Measurements from ENCODE around the gene KRT86.

Gene KRT86

DNA sequence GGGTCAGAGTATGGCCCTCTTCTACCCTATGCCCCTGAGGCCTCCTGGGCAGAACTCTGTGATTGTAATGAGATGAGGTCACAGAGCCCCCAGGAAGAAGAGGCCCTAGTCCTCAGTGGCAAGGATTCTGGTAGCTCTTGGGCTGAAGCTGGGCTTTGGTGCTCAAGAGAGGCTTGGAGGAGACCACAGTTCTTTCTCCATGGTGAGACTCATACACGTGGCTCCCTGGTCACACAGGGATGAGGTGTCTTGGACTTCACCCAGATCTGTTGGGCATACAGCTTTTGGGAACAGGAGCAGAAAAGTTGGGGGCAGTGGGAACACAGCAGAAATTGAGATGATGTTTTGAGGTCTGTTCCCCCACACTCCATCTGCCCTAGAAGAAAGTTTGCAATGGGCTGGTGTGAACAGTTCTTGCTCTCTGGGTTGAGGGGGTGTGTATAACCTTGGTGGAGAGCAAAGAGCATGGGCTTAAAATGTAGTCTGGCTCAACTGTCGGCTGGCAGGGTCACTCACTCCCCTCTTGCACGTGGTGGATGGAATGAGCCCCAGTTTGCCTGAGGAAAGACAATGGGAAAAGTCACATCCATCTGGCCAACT is at the start of gene KRT86:
Gene KRT86 (plus strand): TSS at position 125 of the 600 bp plus-strand sequence. CDS start 27,272 bp downstream, outside the sequence.
- no peak for DNase-seq

DNA sequence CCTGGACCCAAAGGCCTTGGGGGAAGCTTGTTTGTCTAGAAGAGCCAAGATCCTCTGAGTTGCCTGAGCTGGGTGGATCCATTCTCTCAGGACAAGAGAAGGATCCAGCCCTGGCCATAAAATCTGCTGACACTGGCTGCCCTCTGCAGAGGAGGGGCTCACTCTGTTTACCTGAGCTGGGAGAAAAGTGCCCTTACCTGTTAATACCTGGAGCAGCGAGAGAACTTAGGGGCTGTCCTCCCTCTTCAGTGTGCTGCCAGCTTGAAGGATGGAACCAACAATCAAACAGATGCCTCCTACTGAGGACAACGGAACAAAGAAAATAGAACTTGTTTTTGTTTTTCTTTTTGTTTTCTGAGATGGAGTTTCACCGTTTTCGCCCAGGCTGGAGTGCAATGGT is 48.7 kb upstream of the KRT86 start:
- DNase-seq: no peak

DNA sequence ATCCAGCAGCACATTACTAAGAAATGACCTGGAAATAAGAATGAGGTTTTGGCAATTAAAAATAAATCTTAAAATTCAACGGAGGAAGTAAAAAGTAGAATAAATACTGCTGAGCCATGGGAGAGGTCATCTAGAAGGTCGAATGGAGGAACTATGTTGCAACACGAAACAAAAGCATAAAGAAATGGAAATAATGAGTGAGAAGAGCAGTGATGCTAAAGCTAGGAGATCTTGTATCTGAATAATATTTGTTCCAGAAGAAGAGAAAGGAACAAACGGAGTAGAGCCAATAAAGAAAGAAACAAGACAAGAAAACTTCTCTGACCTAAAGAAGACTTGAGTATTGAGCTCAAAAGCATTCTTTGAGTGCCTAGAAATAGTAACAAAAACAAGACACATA is 48.0 kb upstream of the KRT86 start:
- DNase-seq: no peak

DNA sequence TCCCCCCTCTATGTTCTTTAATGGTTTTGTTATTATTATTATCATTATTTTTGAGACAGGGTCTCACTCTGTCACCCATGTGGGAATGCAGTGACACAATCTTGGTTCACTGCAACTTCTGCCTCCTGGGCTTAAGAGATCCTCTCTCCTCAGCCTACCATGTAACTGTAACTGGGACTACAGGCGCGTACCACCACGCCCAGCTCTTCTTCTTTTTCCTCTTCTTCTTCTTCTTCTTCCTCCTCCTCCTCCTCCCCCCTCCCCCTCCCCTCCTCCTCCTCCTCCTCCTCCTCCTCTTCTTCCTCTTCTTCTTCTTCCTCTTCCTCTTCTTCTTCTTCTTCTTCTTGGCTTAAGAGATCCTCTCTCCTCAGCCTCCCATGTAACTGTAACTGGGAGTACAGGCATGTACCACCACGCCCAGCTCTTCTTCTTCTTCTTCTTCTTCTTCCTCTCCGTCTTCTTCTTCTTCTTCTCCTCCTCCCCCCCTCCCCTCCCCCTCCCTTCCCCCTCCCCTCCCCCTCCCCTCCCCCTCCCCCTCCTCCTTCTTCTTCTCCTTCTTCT is 46.8 kb upstream of the KRT86 start:
- DNase-seq: no peak

DNA sequence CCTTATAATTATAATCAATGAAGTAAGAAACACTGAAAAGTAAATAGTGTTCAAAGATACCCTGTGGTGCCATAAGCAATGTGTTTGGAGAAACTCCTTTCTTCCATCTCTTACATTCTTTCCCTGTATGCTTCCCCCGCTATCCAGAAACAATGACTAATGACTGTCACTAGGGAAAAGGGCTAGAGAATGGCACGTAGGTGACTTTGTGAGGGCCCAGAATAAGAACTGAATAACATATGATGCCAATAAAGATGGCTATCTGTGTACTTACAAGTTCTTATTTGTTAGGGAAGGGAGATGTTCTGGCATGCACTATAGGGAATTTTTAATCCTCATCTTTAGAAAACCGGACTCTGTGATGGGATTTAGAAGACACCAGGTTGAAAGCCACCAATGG is 46.1 kb upstream of the KRT86 start:
- DNase-seq: no peak

DNA sequence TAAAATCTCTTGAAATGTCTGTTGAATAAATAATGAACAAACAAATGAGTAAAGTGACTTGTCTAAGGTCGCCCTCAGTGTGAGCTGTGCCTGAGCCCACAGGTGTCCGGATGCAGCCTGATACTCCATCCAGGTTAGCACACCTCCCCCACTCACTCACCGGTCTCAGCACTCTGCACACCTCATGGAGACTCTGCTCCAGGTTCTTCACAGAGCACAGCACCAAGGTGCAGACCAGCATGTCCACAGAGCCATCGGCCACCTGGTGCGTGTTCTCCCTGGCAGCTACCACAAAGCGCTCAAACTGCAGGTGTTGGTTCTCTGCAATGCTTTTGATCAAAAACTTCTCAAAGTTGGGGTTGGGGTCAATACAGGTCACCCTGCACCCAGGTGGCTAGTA is 45.5 kb upstream of the KRT86 start:
- no peak for DNase-seq

DNA sequence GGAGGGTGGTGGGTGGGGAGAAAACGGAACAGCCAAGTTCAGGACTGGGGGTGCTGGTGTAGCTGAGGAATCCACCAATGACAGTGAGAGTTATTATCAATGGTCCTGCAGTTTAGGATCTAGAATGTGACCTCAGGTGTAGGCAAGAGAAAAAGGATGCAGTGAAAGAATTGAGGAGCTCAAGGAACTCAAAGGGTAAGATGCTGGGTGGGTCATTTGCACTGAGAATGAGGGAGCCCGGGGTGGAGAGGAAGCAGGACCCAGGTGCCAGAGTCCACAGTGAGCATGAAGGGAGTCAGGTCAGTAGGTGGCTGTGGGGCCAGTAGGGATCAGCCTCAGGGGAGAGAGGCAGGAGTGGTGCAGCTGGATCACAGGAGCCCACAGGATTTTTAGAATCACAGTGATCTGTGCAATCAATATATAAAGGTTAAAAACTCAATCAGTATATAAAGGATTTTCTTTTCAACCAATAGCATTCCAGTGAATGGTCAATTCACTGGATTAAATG is 44.6 kb upstream of the KRT86 start:
- no peak for DNase-seq

DNA sequence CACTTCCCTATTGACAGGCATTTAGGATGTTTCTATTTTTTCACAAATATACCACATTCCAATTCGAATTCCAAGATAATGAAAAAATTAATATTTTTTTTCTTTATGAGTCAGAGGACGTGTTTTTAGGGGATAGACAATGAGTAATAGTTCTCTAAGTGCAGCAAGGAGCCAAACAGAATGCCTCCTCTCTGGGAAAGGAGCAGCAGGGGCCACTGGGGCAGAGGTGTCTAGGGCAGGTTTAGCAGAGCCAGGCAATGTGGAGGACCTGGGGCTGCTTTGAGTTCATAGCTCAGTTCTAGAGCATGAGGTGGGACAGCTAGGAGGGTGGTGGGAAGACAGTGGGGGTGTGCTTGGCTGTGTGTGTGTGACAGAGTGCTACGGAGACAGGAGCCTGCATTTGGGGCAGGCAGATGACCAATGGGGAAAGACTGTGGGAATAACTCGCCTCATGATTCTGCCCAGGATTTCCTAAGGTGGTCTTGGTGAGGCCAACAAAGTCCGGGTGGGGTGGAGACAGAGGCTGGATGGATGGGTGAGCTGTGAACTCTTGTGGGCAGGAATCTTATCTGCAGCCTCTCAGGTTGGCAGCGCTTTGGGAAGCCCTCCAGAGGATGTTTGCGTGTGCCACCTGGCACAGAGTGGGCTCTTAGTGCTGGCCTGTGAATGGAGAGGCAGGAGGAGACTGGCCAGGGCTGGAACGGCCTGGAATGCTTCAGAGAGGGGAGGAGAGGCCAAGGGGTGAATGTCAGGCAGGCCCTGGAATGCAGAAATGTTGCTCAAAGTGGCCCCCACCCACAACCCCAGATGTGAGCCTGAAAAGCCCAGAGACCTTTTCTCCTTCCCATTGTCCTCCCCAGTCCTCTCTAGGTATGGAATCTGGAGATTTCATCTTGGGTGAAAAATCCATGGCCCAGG is 43.8 kb upstream of the KRT86 start:
- DNase-seq: peak; percentile 22 to 84

DNA sequence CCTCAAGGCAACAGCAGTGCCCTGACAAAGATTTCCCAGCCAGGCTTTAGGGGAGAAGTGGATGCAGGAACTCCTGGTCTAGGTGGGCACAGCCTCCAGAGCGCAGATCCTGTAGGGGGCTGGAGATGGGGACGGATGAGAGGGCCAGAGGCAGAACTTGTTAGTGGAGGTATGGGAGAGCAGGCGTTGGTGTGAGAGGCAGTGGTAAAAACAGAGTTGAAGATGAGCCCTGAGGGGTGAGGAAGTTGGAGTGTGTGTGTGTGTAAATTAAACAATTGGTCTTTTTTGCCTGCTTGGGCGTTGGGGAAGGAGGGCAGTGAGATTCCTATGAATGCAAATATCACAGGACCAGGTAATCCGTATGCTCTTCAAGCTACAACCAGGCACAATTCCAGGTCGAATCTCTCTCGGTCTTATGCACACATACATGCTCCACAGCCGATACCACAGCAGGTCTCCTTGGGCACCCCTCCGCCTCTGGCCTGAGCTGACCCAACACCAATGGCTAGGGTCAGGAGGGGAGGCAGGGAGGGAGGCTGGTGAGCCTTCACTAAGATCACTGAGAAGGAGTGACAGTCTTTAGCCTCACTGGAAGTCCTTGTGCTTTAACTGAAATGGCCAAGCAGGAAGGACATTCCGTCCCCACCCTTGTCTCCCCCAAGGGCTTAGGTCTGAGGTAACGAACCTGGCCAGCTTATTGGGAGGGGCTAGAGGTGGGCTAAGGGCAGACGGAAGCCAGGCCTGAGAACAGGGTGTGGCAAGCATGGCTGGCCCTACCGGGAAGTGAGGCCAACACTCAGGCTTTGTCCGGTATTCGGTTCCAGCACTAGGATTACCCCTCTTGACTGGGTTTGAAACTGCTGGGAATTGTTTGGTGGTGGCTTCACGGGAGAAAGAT is 42.9 kb upstream of the KRT86 start:
- no peak for DNase-seq

DNA sequence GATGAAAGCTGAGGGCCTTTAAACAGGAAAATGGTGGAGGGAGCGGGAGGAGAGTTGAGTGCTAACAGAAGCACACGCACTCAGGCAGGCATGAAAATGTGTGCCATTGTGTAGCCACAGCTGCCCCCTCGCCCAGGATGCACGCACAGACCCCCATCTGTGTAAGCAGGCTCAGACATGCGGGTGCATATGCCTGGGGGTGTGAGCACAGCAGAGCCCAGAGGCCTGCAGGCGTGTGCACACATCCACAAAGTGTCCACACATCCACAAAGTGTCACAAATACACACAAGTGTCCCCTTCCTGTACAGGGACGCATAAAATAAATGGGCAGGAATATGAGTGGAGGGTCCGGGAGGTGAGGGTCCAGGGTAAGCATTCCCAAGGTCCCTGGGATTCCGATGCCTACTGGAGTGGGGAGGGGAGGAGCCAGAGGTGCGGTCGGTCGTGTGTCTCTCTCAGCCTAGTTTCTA is 42.2 kb upstream of the KRT86 start:
- DNase-seq: no peak

DNA sequence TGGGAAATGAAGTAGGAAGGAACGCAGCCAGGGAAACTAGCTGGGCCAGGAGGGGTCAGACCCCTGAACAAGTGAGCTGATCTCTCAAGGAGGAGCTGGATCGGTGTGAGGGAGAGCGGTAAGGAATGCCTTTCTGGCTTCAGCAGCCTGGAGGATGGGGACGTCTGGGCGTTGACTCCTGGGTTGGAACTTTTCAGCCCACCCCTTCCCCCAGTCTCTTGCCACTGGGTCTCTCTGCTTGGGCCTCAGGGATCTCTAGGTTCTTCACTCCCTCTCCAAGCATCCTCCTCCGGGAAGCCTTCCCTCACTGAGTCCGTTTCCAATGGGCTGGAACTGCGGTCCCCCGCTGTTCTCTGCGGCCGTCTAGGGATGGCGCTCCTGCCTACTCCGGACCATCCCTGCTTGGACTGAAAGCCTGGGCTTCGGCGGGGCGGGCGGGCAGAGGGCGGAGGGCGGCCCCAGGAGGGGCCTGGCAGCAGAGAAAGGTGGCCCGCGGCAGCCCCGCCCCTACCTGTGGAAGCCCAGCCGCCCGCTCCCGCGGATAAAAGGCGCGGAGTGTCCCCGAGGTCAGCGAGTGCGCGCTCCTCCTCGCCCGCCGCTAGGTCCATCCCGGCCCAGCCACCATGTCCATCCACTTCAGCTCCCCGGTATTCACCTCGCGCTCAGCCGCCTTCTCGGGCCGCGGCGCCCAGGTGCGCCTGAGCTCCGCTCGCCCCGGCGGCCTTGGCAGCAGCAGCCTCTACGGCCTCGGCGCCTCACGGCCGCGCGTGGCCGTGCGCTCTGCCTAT is 41.6 kb upstream of the KRT86 start, which contains the start of gene KRT7:
Gene KRT7 (plus strand): TSS at position 570 of the 788 bp plus-strand sequence. CDS start 54 bp downstream, at position 624.
- DNase-seq: no peak

DNA sequence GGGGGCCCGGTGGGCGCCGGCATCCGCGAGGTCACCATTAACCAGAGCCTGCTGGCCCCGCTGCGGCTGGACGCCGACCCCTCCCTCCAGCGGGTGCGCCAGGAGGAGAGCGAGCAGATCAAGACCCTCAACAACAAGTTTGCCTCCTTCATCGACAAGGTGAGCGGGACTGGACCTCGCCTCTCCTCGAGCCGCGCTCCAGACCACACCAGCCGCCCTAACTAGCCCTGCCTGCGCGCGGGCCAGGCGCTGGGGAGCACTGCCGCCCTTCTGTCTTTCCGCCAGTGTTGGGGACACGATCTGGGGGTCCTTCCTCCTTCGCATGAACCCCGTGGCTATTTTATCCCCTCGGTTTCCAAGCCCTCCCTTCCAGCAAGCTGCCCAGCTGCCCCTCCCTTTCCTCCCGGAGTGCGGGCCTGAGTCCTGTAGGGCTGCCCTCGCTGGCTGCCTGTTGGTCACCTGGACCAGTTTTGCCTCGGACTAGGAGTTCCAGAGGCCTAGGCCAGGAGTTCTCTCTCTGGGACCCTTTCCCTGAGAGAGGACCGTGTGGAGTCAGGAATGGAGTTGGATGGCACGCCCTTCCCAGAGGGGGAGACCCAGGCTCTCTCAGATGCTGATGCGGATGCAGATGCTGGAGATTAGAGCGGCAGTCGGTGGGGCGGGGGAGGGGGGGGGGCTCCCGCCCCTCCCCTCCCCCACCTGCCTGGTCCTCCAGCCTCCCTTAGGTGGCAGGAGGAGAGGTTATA is 40.8 kb upstream of the KRT86 start:
- DNase-seq: no peak

DNA sequence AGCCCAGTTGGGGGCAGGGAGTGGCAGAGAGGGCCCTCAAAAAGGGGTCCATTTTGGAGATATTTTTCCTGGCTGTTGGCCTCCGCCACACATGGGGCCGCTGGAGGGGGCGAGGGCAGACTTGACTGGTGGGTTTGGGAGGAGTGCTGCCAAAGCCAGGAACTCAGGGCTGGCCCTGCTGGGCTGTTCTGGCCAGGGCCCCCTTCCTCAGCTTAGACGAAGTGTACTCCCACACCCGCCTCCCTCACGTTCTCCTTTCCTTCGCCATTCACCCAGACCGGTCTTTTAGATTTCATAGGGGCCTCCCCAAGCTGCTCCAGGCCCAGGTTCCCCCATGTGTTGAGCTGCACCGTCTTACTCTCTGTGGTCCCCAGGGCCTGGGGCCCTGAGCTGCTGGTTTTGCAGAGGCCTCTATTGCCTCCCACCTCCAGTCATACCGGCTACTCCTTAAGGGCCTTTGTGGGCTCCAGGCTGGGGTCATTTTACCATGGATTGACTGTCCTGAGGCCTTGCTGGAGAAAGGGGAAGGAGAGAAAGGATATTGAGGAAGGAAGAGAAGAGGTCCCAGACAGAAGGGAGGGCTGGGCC is 40.1 kb upstream of the KRT86 start:
- no peak for DNase-seq

DNA sequence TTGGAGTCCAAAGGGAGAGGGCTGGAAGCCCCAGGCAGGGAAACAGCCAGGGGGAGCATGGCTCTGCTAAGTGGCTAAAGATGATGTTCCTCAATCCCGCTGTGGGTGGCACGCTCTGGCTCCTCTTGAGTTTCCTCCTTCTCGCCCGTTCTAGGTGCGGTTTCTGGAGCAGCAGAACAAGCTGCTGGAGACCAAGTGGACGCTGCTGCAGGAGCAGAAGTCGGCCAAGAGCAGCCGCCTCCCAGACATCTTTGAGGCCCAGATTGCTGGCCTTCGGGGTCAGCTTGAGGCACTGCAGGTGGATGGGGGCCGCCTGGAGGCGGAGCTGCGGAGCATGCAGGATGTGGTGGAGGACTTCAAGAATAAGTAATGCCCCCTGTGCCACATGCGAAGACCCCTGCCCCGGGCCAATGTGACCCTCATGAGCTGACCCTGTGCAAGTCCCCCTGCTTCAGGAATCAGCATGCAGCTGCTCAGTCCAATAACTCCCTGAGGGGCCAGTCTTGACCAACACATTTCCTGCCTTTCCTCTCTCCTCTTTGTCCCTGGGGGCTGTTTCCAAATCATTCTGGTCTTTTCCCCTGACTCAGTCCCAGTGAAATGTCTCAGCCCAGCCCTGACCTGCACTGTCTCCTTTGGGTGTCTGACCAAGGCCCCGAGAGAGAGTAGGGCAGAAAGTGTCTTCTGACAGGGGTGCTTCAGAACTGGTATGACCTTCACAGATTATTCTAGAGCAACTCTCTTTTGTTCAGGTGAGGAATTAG is 39.3 kb upstream of the KRT86 start:
- DNase-seq: no peak

DNA sequence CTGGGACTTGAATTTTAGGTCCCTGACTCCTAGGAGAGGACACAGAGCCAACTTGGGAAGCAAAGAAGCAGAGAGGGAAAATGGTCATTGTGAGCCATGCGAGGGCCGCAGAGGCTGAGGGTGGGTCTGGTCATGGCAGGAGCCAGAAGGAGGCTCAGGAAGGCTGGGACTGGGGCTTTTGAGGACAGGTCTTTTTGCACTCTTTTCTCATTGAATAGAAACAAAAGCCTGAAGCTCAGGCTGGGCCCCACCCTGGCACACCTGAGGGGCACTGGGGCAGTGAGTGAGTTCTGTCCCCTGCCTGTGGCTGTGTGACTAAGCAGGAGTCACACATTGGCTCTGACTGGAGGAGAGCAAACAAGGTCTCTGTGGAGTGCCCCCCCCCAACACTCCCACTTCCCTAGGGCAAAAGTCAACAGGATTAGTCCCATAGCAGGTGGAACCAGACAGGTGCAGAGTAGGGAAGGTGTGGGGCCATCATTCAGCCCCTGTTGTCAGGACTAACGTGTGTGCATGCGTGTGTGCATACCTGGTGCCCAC is 38.6 kb upstream of the KRT86 start:
- no peak for DNase-seq

DNA sequence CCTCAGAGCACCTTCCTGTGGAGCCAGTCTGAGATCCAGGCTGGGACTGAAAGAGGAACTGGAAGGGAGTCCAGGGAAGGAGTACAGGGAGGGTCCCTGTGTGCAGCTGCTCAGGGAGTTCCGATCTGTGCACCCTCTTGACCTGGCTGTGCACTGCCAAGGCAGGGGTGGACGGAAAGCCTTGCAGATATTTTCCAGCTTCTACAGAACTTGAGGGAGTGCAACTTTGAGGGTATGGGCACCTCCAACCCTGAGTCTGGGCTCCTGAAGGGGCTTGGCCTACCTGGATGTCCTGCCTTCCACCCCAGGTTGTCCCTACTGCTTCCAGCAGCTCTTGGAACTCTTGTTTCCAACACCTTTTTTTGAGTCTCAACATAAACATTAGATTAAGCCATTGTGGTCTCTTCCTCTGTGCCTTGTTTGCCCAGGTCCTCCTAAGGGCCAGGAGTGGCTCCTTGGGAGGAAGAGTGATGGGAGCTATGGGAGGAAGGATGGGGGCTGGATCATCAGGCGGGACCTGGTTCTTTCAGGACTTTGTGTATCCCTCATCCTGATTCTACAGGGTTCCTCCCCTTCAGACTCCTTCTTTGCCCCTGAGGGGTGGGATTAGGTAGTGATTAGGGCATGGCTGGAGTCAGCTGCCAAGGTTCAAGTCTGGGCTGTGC is 37.9 kb upstream of the KRT86 start:
- DNase-seq: no peak

DNA sequence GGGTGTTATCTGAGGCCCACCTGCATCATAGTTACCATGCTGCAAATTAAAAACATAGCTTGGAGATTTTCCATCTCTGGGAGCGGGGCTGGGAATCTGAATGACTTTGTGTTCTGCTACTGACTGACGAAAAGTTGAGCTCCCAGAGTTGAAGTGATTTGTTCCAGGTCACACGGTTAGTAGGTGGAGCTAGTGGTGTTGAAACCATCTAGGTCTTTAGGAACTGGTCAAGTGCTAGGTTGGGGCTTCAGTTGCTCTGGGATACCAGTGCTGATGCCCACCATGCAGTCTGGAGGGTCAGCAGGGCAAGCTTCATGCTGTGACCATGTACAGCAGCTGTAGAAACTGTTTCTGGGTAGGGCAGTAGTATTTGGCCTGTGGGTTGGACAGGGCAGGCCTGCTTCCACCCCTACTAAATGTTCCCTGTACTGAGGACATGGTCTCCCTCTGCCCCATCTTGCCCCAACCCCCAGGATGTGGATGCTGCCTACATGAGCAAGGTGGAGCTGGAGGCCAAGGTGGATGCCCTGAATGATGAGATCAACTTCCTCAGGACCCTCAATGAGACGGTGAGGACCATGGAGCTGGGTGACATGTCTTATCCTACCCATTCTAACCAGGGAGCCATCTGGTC is 36.1 kb upstream of the KRT86 start:
- DNase-seq: no peak

DNA sequence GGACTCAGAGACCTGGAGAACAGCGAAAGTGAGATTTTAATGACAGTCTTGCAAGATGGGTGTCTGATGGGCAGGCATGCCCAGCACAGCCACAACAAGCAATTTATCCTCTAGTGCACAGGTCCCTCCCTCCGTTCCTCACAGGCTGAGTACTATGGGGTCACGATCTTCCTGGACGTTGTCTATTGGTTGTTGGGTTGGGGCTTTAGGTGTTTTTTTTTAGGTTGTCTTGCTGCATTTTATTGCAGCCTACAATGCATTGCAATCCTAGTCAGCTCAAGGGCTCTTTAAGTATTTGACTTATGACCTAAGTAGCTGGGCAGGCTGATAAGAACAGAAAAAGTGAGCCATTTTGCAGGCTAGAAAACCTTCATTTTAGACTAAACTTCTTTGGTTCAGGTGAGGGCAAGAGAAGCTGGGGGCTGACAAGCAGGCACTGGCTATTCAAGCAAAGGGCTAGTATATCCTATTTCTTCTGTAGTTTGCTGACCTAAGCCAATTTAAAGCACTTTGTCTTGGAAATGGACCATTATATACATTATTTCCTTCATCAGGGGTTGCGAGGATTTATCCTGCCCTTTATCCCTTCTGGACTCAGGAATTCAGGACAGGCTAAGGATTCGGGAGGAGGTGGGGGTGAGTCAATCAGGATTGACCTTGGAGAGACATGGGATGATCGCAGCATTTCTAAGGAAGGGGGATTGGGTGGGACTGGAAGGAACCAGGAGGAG is 35.4 kb upstream of the KRT86 start:
- DNase-seq: no peak

All from SW 1271 (cell line).